Neural cell (in vitro differentiated cells): Measurements from ENCODE around the gene PTER. TPM values are rescaled to one million over a fixed set of nuclear protein-coding genes. Genes with fewer than 3 reads are reported as not detected.

Experiments
- H2AFZ ChIP-seq: fragments of 200-600, 300-800 bp; sonication (generic), shearing (Covaris generic); 2 replicates; pipeline ENCODE4 v1.6.0; 2014; ENCODE audit warnings: low read depth, mild to moderate bottlenecking, antibody characterized with exemption, low read length, moderate library complexity
- H3F3A ChIP-seq: fragments of 200-600 bp; shearing (Covaris generic); 2 replicates; pipeline ENCODE4 v1.6.1; 2016; ENCODE audit warnings: mild to moderate bottlenecking, moderate library complexity, mixed read lengths, antibody characterized with exemption, low read length; ENCODE audit not compliant: insufficient read depth, poor library complexity, severe bottlenecking
- H3K27ac ChIP-seq: fragments of 200-600, 300-800 bp; sonication (generic), shearing (Covaris generic); 2 replicates; pipeline ENCODE4 v1.5.1; 2014; ENCODE audit warnings: mild to moderate bottlenecking, low read length, moderate library complexity
- H3K27me3 ChIP-seq: fragments of 300-800, 200-600 bp; sonication (generic), shearing (Covaris generic); 2 replicates; pipeline ENCODE4 v1.6.0; 2014; ENCODE audit warnings: mild to moderate bottlenecking, low read depth, low read length, moderate library complexity; ENCODE audit not compliant: insufficient read depth
- H3K36me3 ChIP-seq: fragments of 300-800, 200-600 bp; sonication (generic), shearing (Covaris generic); 2 replicates; pipeline ENCODE4 v1.5.1; 2014; ENCODE audit warnings: mild to moderate bottlenecking, antibody characterized with exemption, low read length, moderate library complexity; ENCODE audit not compliant: insufficient read depth
- H3K4me2 ChIP-seq: fragments of 300-800, 200-600 bp; sonication (generic), shearing (Covaris generic); 2 replicates; pipeline ENCODE4 v1.6.0; 2014; ENCODE audit warnings: mild to moderate bottlenecking, low read length
- H3K4me3 ChIP-seq: fragments of 300-800, 200-600 bp; sonication (generic), shearing (Covaris generic); 2 replicates; pipeline ENCODE4 v1.5.1; 2014; ENCODE audit warnings: mild to moderate bottlenecking, low read length, moderate library complexity
- H3K79me2 ChIP-seq: fragments of 200-600 bp; shearing (Covaris generic); replicated peaks from 2 replicates; pipeline ENCODE4 v1.6.0; 2014; ENCODE audit warnings: mild to moderate bottlenecking, low read length, moderate library complexity; ENCODE audit not compliant: insufficient read depth
- H3K9ac ChIP-seq: fragments of 300-800, 200-600 bp; sonication (generic), shearing (Covaris generic); 2 replicates; pipeline ENCODE4 v1.6.1; 2016; ENCODE audit warnings: mild to moderate bottlenecking, low read length, mixed read lengths
- H3K9me2 ChIP-seq: fragments of 200-600 bp; shearing (Covaris generic); 2 replicates; pipeline ENCODE4 v1.6.1; 2016; ENCODE audit warnings: mild to moderate bottlenecking, low read length, mixed read lengths; ENCODE audit not compliant: insufficient read depth
- H3K9me3 ChIP-seq: fragments of 200-600, 300-800 bp; sonication (generic), shearing (Covaris generic); 2 replicates; pipeline ENCODE4 v1.6.1; 2016; ENCODE audit warnings: mild to moderate bottlenecking, mixed run types, low read length, moderate library complexity, mixed read lengths
- H4K20me1 ChIP-seq: fragments of 200-600 bp; shearing (Covaris generic); 2 replicates; pipeline ENCODE4 v1.6.1; 2016; ENCODE audit warnings: mild to moderate bottlenecking, mixed run types; ENCODE audit not compliant: insufficient read depth
- CTCF ChIP-seq: fragments of 450-650 bp; IDR thresholded peaks from 2 replicates; pipeline ENCODE4 v1.5.1; 2014; ENCODE audit warnings: antibody characterized with exemption, mild to moderate bottlenecking, moderate library complexity; ENCODE audit not compliant: poor library complexity, severe bottlenecking
- EP300 ChIP-seq: fragments of 450-650 bp; conservative IDR thresholded peaks from 2 replicates; pipeline ENCODE4 v1.6.1; 2014; ENCODE audit warnings: antibody characterized with exemption, mild to moderate bottlenecking, moderate library complexity; ENCODE audit not compliant: poor library complexity, severe bottlenecking
- EZH2 ChIP-seq: fragments of 200-600, 300-800 bp; shearing (Covaris generic), sonication (generic); IDR thresholded peaks from 2 replicates; pipeline ENCODE4 v1.6.1; 2014; ENCODE audit warnings: antibody characterized with exemption, low read length, borderline replicate concordance, mild to moderate bottlenecking; ENCODE audit not compliant: insufficient read depth, poor library complexity, severe bottlenecking
- MXI1 ChIP-seq: fragments of 450-650 bp; conservative IDR thresholded peaks from 2 replicates; pipeline ENCODE4 v1.6.1; 2014; ENCODE audit warnings: antibody characterized with exemption, mild to moderate bottlenecking; ENCODE audit not compliant: poor library complexity, severe bottlenecking
- POLR2AphosphoS5 ChIP-seq: IDR thresholded peaks from 2 replicates; pipeline ENCODE4 v1.6.1; 2012
- RAD21 ChIP-seq: fragments of 450-650 bp; conservative IDR thresholded peaks from 2 replicates; pipeline ENCODE4 v1.6.1; 2014; ENCODE audit warnings: antibody characterized with exemption, mild to moderate bottlenecking, moderate library complexity
- REST ChIP-seq: IDR thresholded peaks from 2 replicates; pipeline ENCODE4 v1.6.1; 2012; ENCODE audit warnings: borderline replicate concordance
- SMC3 ChIP-seq: fragments of 450-650 bp; conservative IDR thresholded peaks from 2 replicates; pipeline ENCODE4 v1.6.1; 2014; ENCODE audit warnings: antibody characterized with exemption, mild to moderate bottlenecking, moderate library complexity; ENCODE audit not compliant: poor library complexity
- TAF1 ChIP-seq: IDR thresholded peaks from 2 replicates; pipeline ENCODE4 v1.6.1; 2012; ENCODE audit warnings: low read depth
- polyA plus RNA-seq: library from polyadenylated mRNA; depleted of rRNA; stranded (reverse); fragments of >200 nt; gene quantifications from 2 replicates; pipeline ENCODE4 v1.2.3, GENCODE V29; 2014

The PTER gene
- polyA plus RNA-seq, 1 donor from 2014 or later, result not detected

- no peaks in the 10 kb centered on the region for H3K79me2 ChIP-seq
- no peak overlapping the region for H3K4me2 ChIP-seq
- TF ChIP-seq EP300, result no peak
- TF ChIP-seq MXI1, result no peak
- no peak for TF ChIP-seq TAF1
- no peak for TF ChIP-seq RAD21
- TF ChIP-seq REST, result no peak
- no peak for TF ChIP-seq SMC3
- no peak for TF ChIP-seq POLR2AphosphoS5
- no peak for TF ChIP-seq CTCF
- no peak for TF ChIP-seq EZH2
- H3K27ac ChIP-seq, result no peak overlapping the region
- no peaks in the 10 kb centered on the region for H3F3A ChIP-seq
- no peak overlapping the region for H3K9ac ChIP-seq
- no peaks in the 10 kb centered on the region for H3K36me3 ChIP-seq
- H2AFZ ChIP-seq, result no peak overlapping the region
- no peak overlapping the region for H3K4me3 ChIP-seq
- no peaks in the 10 kb centered on the region for H3K9me2 ChIP-seq
- H4K20me1 ChIP-seq, result no peaks in the 10 kb centered on the region
- H3K9me3 ChIP-seq, result no peaks in the 10 kb centered on the region
- H3K27me3 ChIP-seq, result no peaks in the 10 kb centered on the region
Observed at GRCh38 chr10:16505161-16505560, 68.4 kb downstream of the PTER start.

- Histone ChIP-seq H3K9me3 (no peaks in the 10 kb centered on the region), H3K9me2 (no peaks in the 10 kb centered on the region), H3K79me2 (no peaks in the 10 kb centered on the region), H3K9ac (no peak overlapping the region), H3K27me3 (no peaks in the 10 kb centered on the region), H4K20me1 (no peaks in the 10 kb centered on the region), H3K4me2 (no peak overlapping the region), H2AFZ (no peak overlapping the region), H3K4me3 (no peak overlapping the region), H3F3A (no peaks in the 10 kb centered on the region), H3K27ac (no peak overlapping the region), H3K36me3 (no peaks in the 10 kb centered on the region)
- TF ChIP-seq MXI1 (no peak), SMC3 (no peak), RAD21 (no peak)
Observed at GRCh38 chr10:16509996-16510395, 73.2 kb downstream of the PTER start.

GRCh38 chr10:16510843-16511242 lies 74.0 kb downstream of the PTER start:
- Histone ChIP-seq H2AFZ (no peak overlapping the region), H3K4me2 (no peak overlapping the region)

More at GRCh38 chr10:16510843-16511242, 74.0 kb downstream of the PTER start:
- Histone ChIP-seq H3K27ac (no peak overlapping the region), H3K9me2 (no peaks in the 10 kb centered on the region), H3K36me3 (no peaks in the 10 kb centered on the region), H3K4me3 (no peak overlapping the region), H3K79me2 (no peaks in the 10 kb centered on the region), H3K9ac (no peak overlapping the region), H3K27me3 (no peaks in the 10 kb centered on the region), H3F3A (no peaks in the 10 kb centered on the region), H4K20me1 (no peaks in the 10 kb centered on the region), H3K9me3 (no peaks in the 10 kb centered on the region)
- TF ChIP-seq SMC3 (no peak), EP300 (no peak), RAD21 (no peak), TAF1 (no peak), POLR2AphosphoS5 (no peak), CTCF (no peak), EZH2 (no peak), REST (no peak), MXI1 (no peak)
